Measurements from ENCODE around the gene CER1. TPM values are rescaled to one million over a fixed set of nuclear protein-coding genes. Genes with fewer than 3 reads are reported as not detected.

Gene CER1
- total and polyA plus RNA-seq, 2 of the 8 experiments (the other 6 are each of a cell fraction or from before 2014, with no cell fraction given), result 0.26 to 3.4 TPM

DNA sequence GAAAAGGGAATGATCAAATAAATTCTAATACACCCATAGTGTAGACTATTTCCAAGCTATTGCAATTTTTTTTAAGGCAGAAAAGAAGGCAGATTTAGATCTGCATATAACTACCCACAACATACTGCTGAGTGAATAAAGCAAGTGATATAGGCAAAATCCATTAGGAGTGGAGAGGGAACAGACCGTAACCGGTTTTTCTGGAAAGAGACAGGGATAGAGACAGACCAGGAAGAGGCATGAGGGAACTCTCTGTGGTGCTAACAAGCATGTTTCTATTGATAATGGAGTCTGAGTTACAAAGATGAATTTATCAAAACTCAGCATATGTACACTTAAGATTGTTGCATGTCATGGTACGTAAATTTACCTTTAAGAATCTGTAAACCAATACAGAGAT is 43.8 kb downstream of the CER1 start (continued):
- no peak for TF ChIP-seq CREB1 (IDR thresholded peaks at IDR 0.05)
- TF ChIP-seq, protein P1, sequence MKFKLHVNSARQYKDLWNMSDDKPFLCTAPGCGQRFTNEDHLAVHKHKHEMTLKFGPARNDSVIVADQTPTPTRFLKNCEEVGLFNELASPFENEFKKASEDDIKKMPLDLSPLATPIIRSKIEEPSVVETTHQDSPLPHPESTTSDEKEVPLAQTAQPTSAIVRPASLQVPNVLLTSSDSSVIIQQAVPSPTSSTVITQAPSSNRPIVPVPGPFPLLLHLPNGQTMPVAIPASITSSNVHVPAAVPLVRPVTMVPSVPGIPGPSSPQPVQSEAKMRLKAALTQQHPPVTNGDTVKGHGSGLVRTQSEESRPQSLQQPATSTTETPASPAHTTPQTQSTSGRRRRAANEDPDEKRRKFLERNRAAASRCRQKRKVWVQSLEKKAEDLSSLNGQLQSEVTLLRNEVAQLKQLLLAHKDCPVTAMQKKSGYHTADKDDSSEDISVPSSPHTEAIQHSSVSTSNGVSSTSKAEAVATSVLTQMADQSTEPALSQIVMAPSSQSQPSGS (IDR thresholded peaks at IDR 0.05; ENCODE audit: low read length), result no peak
- no peak for TF ChIP-seq SIN3A (conservative IDR thresholded peaks at IDR 0.05 in 1 of 2, IDR thresholded peaks at IDR 0.05 in 1 of 2; ENCODE audit: low read depth in 1 of 2, low read length in 2 of 2)
